K562 (cell line): Measurements from ENCODE around the gene GOLT1A. TPM values are rescaled to one million over a fixed set of nuclear protein-coding genes. Genes with fewer than 3 reads are reported as not detected.

Source experiments
- ATAC-seq: fragments of 200-7000 bp; cut with Tn5 transposase; 3 replicates; pipeline ENCODE4 v1.9.1; 2020; ENCODE audit warnings: moderate library complexity
- BruUV-seq: library from RNA; stranded (reverse); fragments of 400-500 nt; replicated peaks from 2 replicates; lab custom pipeline; 2021; lab: Mats Ljungman, UMichigan
- CTCF ChIA-PET: fragments of 300-600 bp; formaldehyde crosslinking; extraction: SDS; loops from one replicate; lab custom pipeline; 2021; ENCODE audit warnings: low intra/inter-chr PET ratio; lab: Yijun Ruan, JAX
- POLR2A ChIA-PET: fragments of 300-600, 350-650 bp; sonication (Branson Sonifier 250); formaldehyde crosslinking; extraction: SDS; loops from one replicate; lab custom pipeline; 2021; ENCODE audit warnings: antibody characterized with exemption, inconsistent platforms; lab: Yijun Ruan, JAX
- DNase-seq, 4 experiments: peaks; one replicate each; pipeline versions ENCODE4 v3.0.0 to v3.0.0-alpha.2; 2011 to 2018; ENCODE audit warnings: low spot score in 3 of 4, mixed read lengths in 3 of 4; ENCODE audit errors: extremely low read depth in 1 of 4
- FAIRE-seq: peaks from 2 replicates; lab custom pipeline; 2011; peaks lifted over from hg19 to GRCh38; lab: Jason Lieb, UNC
- H2AFZ ChIP-seq: 2 replicates; pipeline ENCODE4 v1.6.0; 2011; ENCODE audit warnings: low read depth, low read length, control low read depth, inconsistent platforms
- H3K27ac ChIP-seq: fragments of 200-600 bp; 3 replicates; pipeline ENCODE4 v1.8.0; 2011; ENCODE audit warnings: low read depth, mild to moderate bottlenecking, control low read depth, inconsistent platforms, low read length, moderate library complexity, mixed read lengths; ENCODE audit errors: extremely low read depth
- H3K27me3 ChIP-seq, 2 experiments: fragments of 300-600 bp in 1 of 2; 2 replicates in 1 of 2; 3 replicates in 1 of 2; pipeline versions ENCODE4 v1.6.0 to v1.8.0; 2011; ENCODE audit warnings: inconsistent platforms in 2 of 2, low read length in 2 of 2, mild to moderate bottlenecking in 1 of 2, mixed read lengths in 1 of 2, moderate library complexity in 1 of 2; ENCODE audit not compliant: control insufficient read depth in 2 of 2, insufficient read depth in 2 of 2
- H3K36me3 ChIP-seq: fragments of 300-600 bp; 3 replicates; pipeline ENCODE4 v1.8.0; 2011; ENCODE audit warnings: mild to moderate bottlenecking, low read length, inconsistent platforms; ENCODE audit not compliant: control insufficient read depth, insufficient read depth
- H3K4me1 ChIP-seq, 2 experiments: fragments of 200-600 bp in 1 of 2; replicated peaks in 1 of 2; 2 replicates in 1 of 2; 3 replicates in 1 of 2; pipeline versions ENCODE4 v1.5.1 to v1.8.0; 2011; ENCODE audit warnings: inconsistent platforms in 2 of 2, low read length in 2 of 2, mild to moderate bottlenecking in 1 of 2, mixed read lengths in 1 of 2, moderate library complexity in 1 of 2; ENCODE audit not compliant: control insufficient read depth in 2 of 2, insufficient read depth in 2 of 2
- H3K4me2 ChIP-seq: 2 replicates; pipeline ENCODE4 v1.6.1; 2011; ENCODE audit warnings: low read length, control low read depth, inconsistent platforms, mixed read lengths; ENCODE audit not compliant: insufficient read depth
- H3K4me3 ChIP-seq: fragments of 200-600 bp; sonication (generic), shearing (Covaris generic); 2 replicates; pipeline ENCODE4 v1.5.1; 2016; ENCODE audit warnings: control low read depth, inconsistent platforms
- H3K79me2 ChIP-seq: fragments of 200-600 bp; 3 replicates; pipeline ENCODE4 v1.8.0; 2011; ENCODE audit warnings: low read length, inconsistent platforms; ENCODE audit not compliant: control insufficient read depth, insufficient read depth
- H3K9ac ChIP-seq, 2 experiments: 2 replicates each; pipeline versions ENCODE4 v1.6.0 to v1.6.1; 2011; ENCODE audit warnings: low read depth in 2 of 2, low read length in 2 of 2, control low read depth in 1 of 2, inconsistent platforms in 1 of 2, mild to moderate bottlenecking in 1 of 2, mixed read lengths in 1 of 2; ENCODE audit not compliant: insufficient read depth in 1 of 2
- H3K9me1 ChIP-seq: one replicate; pipeline ENCODE4 v1.6.0; 2011; ENCODE audit warnings: inconsistent platforms, mild to moderate bottlenecking, low read length, moderate library complexity; ENCODE audit not compliant: control insufficient read depth, insufficient read depth
- H3K9me3 ChIP-seq: replicated peaks from 2 replicates; pipeline ENCODE4 v1.5.1; 2011; ENCODE audit warnings: low read depth, low read length, inconsistent platforms; ENCODE audit not compliant: control insufficient read depth, insufficient read depth
- H4K20me1 ChIP-seq: replicated peaks from 2 replicates; pipeline ENCODE4 v1.6.1; 2011; ENCODE audit warnings: low read length, inconsistent platforms, mixed read lengths; ENCODE audit not compliant: control insufficient read depth, insufficient read depth
- ATF6 ChIP-seq: sonication (generic); formaldehyde crosslinking; IDR thresholded peaks from 2 replicates; pipeline ENCODE4 v1.4.0; 2020; ENCODE audit warnings: mild to moderate bottlenecking, missing genetic modification reagents
- BRF2 ChIP-seq: IDR thresholded peaks from 3 replicates; pipeline ENCODE4 v1.6.1; 2011; ENCODE audit warnings: borderline replicate concordance, mild to moderate bottlenecking; ENCODE audit not compliant: insufficient read length, insufficient read depth
- ELF1 ChIP-seq: fragments of 200-800 bp; sonication (Bioruptor generic); IDR thresholded peaks from 2 replicates; pipeline ENCODE4 v1.6.1; 2016; ENCODE audit warnings: missing genetic modification characterization, missing compliant biosample characterization
- FOXA3 ChIP-seq, 2 experiments: fragments of 450-650 bp in 1 of 2; sonication (generic) in 1 of 2; formaldehyde crosslinking; IDR thresholded peaks in 1 of 2; conservative IDR thresholded peaks in 1 of 2; 2 replicates each; pipeline versions ENCODE4 v1.4.0 to v1.8.0; 2020 to 2022; ENCODE audit warnings: mild to moderate bottlenecking in 2 of 2, missing genetic modification reagents in 1 of 2
- FUS ChIP-seq: fragments of 200-400 bp; formaldehyde crosslinking; optimal IDR thresholded peaks from 2 replicates; pipeline ENCODE3; 2017; ENCODE audit warnings: low read depth, low read length
- GMEB1 ChIP-seq: fragments of 250-450 bp; sonication (Bioruptor Pico); IDR thresholded peaks from 2 replicates; pipeline ENCODE4 v1.4.0; 2020; ENCODE audit warnings: mild to moderate bottlenecking
- HBP1 ChIP-seq: fragments of 450-650 bp; formaldehyde crosslinking; IDR thresholded peaks from 2 replicates; pipeline ENCODE4 v1.4.0; 2022; ENCODE audit warnings: missing genetic modification characterization
- ID3 ChIP-seq, 2 experiments: fragments of 250-450 bp in 1 of 2; fragments of 450-650 bp in 1 of 2; sonication (Bioruptor Pico) in 1 of 2; IDR thresholded peaks; 2 replicates each; pipeline versions ENCODE4 v1.6.1 to v1.8.0; 2016 to 2021; ENCODE audit warnings: mild to moderate bottlenecking in 2 of 2, moderate library complexity in 2 of 2, missing compliant biosample characterization in 1 of 2, missing genetic modification characterization in 1 of 2
- U2AF2 ChIP-seq: fragments of 200-400 bp; formaldehyde crosslinking; optimal IDR thresholded peaks from 2 replicates; pipeline ENCODE3; 2017; ENCODE audit warnings: low read depth, mild to moderate bottlenecking, low read length
- ZBTB9 ChIP-seq: fragments of 450-650 bp; formaldehyde crosslinking; IDR thresholded peaks from 2 replicates; pipeline ENCODE4 v1.4.0; 2020; ENCODE audit warnings: mild to moderate bottlenecking, moderate library complexity
- ZNF57 ChIP-seq: fragments of 450-650 bp; formaldehyde crosslinking; IDR thresholded peaks from 2 replicates; pipeline ENCODE4 v1.4.0; 2020; ENCODE audit warnings: mild to moderate bottlenecking, moderate library complexity
- ZNF707 ChIP-seq: fragments of 250-450 bp; sonication (Bioruptor Pico); conservative IDR thresholded peaks from 2 replicates; pipeline ENCODE4 v1.8.0; 2022; ENCODE audit warnings: inconsistent platforms, mild to moderate bottlenecking, moderate library complexity
- WGBS: fragments of 100-300 bp; shearing (Covaris generic); methylation state at CpG from one replicate; pipeline ENCODE4 v1.1.6; 2016; ENCODE audit warnings: low coverage, mixed read lengths; ENCODE audit not compliant: insufficient coverage; ENCODE audit errors: missing lambda C conversion rate; 5-methylcytosine and 5-hydroxymethylcytosine counted together
- in situ Hi-C: fragments of 300-500 bp; cut with MboI; formaldehyde crosslinking; loops from 4 replicates; pipeline ENCODE4 v1.15.0; 2018; ENCODE audit warnings: inconsistent platforms, mixed read lengths
- intact Hi-C: fragments of 100-400 bp; cut with micrococcal nuclease; formaldehyde crosslinking; loops from 2 replicates; pipeline ENCODE4 v1.14.2; 2022
- polyA plus RNA-seq, 8 experiments: library from polyadenylated mRNA; depleted of rRNA in 4 of 8; stranded (reverse) in 5 of 8; unstranded in 3 of 8; fragments of >200 nt; fragmentation: Nextera tagmentation in 2 of 8; fragmentation: Illumina TruSeq in 1 of 8; extraction: Ambion mirVana in 2 of 8; extraction: Trizol in 1 of 8; gene quantifications; 2 replicates each; pipeline versions ENCODE4 v1.2.1 to v1.2.3, GENCODE V29; 2011 to 2014; ENCODE audit warnings: inconsistent platforms in 1 of 8, missing spikeins in 1 of 8
- total RNA-seq, 7 experiments: library from RNA; depleted of rRNA in 6 of 7; stranded (reverse); fragments of >200 nt in 6 of 7; fragmentation: Illumina TruSeq in 2 of 7; extraction: Trizol in 2 of 7; gene quantifications; 2 replicates each; pipeline versions ENCODE4 v1.2.1 to v1.2.3, GENCODE V29; 2011 to 2021; ENCODE audit warnings: low replicate concordance in 1 of 7

The GOLT1A gene
- total and polyA plus RNA-seq, 9 of the 15 experiments (the other 6 are each of a cell fraction or from before 2014, with no cell fraction given): not detected

GRCh38 chr1:204197068-204197467, 16.7 kb downstream of the GOLT1A start:
- no peaks in the 10 kb centered on the region; the same call in 1 of the 2 replicates for H3K9me3 ChIP-seq
- no peaks in the 10 kb centered on the region for H3K36me3 ChIP-seq
- H3K27ac ChIP-seq: no peak overlapping the region
- intact Hi-C loops (no loop called here), in situ Hi-C loops (no loop called here)
- BruUV-seq: no TSS peak
- no peaks in the 10 kb centered on the region for H3K4me1 ChIP-seq
- H3K27me3 ChIP-seq: peaks cover 19 to 73% of the 10 kb centered on the region in 2 experiments; a peak in 4 of 5 replicates
- no peak for FAIRE-seq
- H3K4me3 ChIP-seq: no peak overlapping the region
- no peaks in the 10 kb centered on the region for H3K79me2 ChIP-seq
- H3K9me1 ChIP-seq: no peaks in the 10 kb centered on the region
- ATAC-seq: no peak
- H3K9ac ChIP-seq: no peak overlapping the region
- no peaks in the 10 kb centered on the region for H4K20me1 ChIP-seq
- H3K4me2 ChIP-seq: no peak overlapping the region
- ChIA-PET POLR2A (interaction anchor here (0.7 kb wide), 1 partner anchor 17 kb away, joined by 3 read pairs; no protein-coding TSS in a partner anchor), CTCF (no interaction called here)
- WGBS: 4% methylated on average over 5 of the region's 5 CpGs
- H2AFZ ChIP-seq: no peak overlapping the region
- DNase-seq: no peak
- TF ChIP-seq ZNF707 (CRISPR knock-in tag) (no peak), BRF2 (no peak), ZNF57 (no peak), GMEB1 (CRISPR knock-in tag) (no peak), ATF6 (CRISPR knock-in tag) (no peak), ELF1 (tag) (no peak), ID3 (CRISPR knock-in tag; IDR thresholded peaks at IDR 0.05) (no peak), ID3 (tag; IDR thresholded peaks at IDR 0.05) (no peak), HBP1 (CRISPR knock-in tag) (no peak), FOXA3 (CRISPR knock-in tag; conservative IDR thresholded peaks at IDR 0.05 in 1 of 2, IDR thresholded peaks at IDR 0.05 in 1 of 2) (no peak), U2AF2 (no peak), FUS (no peak), ZBTB9 (CRISPR knock-in tag) (no peak)
